ENCODE measurements around the gene NME5.
"Not testable (repeated sequence)": the region's sequence is repeated elsewhere in the genome, so short reads cannot be mapped to it uniquely, and the experiment has no call there.

The NME5 gene

DNA sequence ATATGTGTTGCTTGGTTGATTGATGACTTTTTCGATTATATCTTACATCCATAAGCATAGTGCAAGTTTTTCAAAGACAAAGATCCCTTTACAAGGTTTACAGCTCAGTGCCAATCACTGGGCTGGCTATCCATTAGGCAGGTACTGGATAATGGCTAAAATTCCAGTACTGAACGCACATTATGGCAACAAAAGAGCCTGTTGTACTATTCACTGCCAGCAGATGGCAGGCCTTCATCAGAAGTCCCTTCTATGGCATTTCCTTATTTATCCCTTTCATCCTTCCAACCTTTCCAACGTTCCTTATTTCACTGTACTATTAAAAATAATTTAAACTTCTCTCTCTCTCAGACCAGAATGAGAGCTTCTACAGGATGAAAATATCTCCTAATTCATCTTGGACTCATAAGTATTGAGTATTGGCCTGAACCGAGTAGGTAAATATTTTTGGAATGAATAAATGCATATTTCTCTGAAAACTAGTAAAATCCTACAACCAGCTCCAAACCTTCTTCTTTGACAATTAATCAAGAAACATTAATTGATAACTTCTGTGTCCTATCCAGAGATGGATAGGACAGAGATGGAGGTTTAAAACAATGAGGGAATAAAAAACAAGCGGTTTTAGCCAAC, 62.0 kb downstream of the NME5 start:
- TF ChIP-seq, protein P1, sequence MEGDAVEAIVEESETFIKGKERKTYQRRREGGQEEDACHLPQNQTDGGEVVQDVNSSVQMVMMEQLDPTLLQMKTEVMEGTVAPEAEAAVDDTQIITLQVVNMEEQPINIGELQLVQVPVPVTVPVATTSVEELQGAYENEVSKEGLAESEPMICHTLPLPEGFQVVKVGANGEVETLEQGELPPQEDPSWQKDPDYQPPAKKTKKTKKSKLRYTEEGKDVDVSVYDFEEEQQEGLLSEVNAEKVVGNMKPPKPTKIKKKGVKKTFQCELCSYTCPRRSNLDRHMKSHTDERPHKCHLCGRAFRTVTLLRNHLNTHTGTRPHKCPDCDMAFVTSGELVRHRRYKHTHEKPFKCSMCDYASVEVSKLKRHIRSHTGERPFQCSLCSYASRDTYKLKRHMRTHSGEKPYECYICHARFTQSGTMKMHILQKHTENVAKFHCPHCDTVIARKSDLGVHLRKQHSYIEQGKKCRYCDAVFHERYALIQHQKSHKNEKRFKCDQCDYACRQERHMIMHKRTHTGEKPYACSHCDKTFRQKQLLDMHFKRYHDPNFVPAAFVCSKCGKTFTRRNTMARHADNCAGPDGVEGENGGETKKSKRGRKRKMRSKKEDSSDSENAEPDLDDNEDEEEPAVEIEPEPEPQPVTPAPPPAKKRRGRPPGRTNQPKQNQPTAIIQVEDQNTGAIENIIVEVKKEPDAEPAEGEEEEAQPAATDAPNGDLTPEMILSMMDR (IDR thresholded peaks at IDR 0.05; ENCODE audit: low read depth, low read length): peak; percentile 86
- peak; percentile 29 for DNase-seq (ENCODE audit: extremely low read depth, low read depth)

DNA sequence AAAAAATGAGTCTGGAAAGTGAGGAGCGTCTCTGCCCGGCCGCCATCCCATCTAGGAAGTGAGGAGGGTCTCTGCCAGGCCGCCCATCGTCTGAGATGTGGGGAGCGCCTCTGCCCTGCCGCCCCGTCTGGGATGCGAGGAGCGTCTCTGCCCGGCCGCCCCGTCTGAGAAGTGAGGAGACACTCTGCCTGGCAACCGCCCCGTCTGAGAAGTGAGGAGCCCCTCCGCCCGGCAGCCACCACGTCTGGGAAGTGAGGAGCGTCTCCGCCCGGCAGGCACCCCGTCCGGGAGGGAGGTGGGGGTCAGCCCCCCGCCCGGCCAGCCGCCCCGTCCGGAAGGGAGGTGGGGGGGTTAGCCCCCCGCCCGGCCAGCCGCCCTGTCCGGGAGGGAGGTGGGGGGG, 69.2 kb downstream of the NME5 start:
- not testable (repeated sequence) for DNase-seq (ENCODE audit: extremely low read depth, low read depth)

DNA sequence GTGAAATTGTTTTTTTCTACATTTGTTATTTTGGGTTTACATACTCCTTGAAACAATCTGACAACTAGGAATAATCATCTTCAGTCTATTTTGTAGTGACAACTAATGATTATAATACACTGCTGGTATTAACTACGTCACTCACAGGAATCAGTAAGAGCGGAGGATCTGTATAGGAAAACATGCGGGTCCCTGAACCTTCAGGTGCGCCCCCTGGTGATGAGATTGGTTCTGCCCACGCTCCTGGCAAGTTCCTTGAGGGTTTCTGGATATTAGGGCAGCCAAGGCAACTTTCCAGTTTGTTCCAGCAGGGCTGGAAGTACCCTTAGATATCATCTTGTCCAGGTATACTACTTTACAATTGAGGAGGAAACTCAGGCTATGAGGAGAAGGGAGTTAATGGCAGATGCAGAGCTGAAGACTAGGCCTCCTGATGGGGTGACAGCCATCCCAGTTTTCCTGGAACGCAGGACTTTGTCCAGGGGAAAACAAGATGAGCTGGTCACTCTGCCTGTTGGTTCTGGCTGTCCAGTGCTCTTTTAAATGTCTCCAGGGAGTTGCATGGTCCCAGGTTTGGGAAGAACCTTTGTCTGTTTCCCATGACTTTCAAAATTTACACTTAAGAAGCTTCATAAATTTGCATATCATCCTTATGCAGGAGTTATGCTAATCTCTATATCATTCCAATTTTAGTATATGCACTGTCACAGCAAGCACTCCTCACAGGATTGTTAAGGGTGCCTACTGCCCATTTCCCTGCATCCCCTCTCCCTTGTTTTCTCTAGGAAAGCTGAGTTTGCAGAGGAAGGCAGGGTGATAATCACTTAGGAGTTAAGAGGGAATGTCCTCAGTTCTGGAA, 70.3 kb downstream of the NME5 start:
- TF ChIP-seq, protein P1 (IDR thresholded peaks at IDR 0.05; ENCODE audit: low read depth, low read length): peak; percentile 90
- peak; percentile 44 for DNase-seq (ENCODE audit: extremely low read depth, low read depth)

DNA sequence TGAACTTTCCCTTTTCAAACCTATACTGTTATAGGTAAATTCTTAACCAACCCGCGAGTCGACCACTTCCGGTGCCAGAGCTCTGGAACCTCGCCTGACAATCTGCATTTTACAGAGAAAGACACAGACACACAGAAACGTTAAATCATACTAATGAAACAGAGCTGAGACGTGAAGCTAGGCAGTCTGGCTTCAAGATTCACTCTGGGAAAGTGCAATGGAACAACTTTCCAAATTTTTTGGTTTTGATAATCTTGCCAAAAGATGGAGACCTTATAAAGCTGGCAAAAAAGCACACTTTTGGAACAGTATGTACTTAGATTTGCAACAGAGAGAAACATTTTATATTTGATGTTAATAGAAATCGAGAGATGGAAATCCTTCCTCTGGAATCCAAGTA, 71.3 kb downstream of the NME5 start:
- TF ChIP-seq, protein P1 (IDR thresholded peaks at IDR 0.05; ENCODE audit: low read depth, low read length): no peak
- no peak for DNase-seq (ENCODE audit: extremely low read depth, low read depth)

Measured in AG09319 (cell line).